Uterus (tissue), 2 donors: ENCODE results near the gene SPOCK1.

Experiments used
- POLR2A ChIP-seq, 2 donors: fragments of 450-650 bp; IDR thresholded peaks; one replicate each; pipeline ENCODE4 v1.6.1; 2016; ENCODE audit warnings: antibody characterized with exemption in 2 of 2, mild to moderate bottlenecking in 1 of 2, moderate library complexity in 1 of 2
- TF ChIP-seq, protein P1 (sequence below), 4 experiments: fragments of 200-600 bp in 2 of 4; fragments of 450-650 bp in 2 of 4; sonication (generic) in 2 of 4; IDR thresholded peaks; one replicate each; pipeline ENCODE4 v1.5.1; 2016 to 2019; ENCODE audit warnings: antibody characterized with exemption in 4 of 4, mild to moderate bottlenecking in 2 of 4, moderate library complexity in 1 of 4

DNA sequence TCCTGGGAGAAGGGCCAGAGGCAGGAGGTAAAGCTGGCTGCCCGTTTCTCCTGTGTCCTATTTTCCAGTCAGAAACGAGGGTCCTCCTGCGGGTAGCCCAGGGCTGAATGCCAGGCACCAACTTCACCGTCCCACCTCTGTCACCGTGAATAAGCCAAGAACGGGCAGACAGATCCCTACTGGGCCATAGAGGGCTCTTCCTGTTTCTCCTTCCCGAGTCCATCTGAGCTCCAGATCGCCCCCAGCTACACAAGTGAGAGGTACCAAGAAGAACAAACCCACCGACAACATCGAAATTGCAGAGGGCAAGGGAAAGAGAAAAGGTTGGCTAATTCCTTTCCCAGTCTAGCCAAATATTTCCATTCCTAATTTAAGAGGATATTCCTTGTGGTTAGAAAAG lies 93.7 kb downstream of the SPOCK1 start:
- TF ChIP-seq POLR2A (IDR thresholded peaks at IDR 0.05): no peak
- TF ChIP-seq, protein P1, sequence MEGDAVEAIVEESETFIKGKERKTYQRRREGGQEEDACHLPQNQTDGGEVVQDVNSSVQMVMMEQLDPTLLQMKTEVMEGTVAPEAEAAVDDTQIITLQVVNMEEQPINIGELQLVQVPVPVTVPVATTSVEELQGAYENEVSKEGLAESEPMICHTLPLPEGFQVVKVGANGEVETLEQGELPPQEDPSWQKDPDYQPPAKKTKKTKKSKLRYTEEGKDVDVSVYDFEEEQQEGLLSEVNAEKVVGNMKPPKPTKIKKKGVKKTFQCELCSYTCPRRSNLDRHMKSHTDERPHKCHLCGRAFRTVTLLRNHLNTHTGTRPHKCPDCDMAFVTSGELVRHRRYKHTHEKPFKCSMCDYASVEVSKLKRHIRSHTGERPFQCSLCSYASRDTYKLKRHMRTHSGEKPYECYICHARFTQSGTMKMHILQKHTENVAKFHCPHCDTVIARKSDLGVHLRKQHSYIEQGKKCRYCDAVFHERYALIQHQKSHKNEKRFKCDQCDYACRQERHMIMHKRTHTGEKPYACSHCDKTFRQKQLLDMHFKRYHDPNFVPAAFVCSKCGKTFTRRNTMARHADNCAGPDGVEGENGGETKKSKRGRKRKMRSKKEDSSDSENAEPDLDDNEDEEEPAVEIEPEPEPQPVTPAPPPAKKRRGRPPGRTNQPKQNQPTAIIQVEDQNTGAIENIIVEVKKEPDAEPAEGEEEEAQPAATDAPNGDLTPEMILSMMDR (IDR thresholded peaks at IDR 0.05): no peak
